Activated CD4-positive, alpha-beta T cell treated with anti-CD3 and anti-CD28 coated beads, Interleukin-2, amount 50 U/mL, for 1 hour (primary cell): ENCODE results near the gene TBC1D2.
A peak's percentile ranks its signal among the peaks of the same experiment; 100 is the strongest.
"Not testable (repeated sequence)": the region's sequence is repeated elsewhere in the genome, so short reads cannot be mapped to it uniquely, and the experiment has no call there.

Experiments used
- DNase-seq: peaks from one replicate; pipeline ENCODE4 v3.0.0-alpha.2; 2020

TBC1D2 gene

GRCh38 chr9:98255578-98256296, at the start of gene TBC1D2:
TBC1D2 (minus strand) TSS chr9:98255649; CDS start chr9:98255541, 108 bp downstream.
- DNase-seq = peak; percentile 97

- no peak for DNase-seq
Observed at GRCh38 chr9:98304381-98304780, 48.9 kb upstream of the TBC1D2 start.

GRCh38 chr9:98303633-98304125, 48.2 kb upstream of the TBC1D2 start:
- DNase-seq = no peak

GRCh38 chr9:98302938-98303632, 47.6 kb upstream of the TBC1D2 start:
- no peak for DNase-seq

GRCh38 chr9:98302150-98302549, 46.7 kb upstream of the TBC1D2 start:
- no peak for DNase-seq

GRCh38 chr9:98300611-98301010, 45.2 kb upstream of the TBC1D2 start:
- no peak for DNase-seq

GRCh38 chr9:98298476-98298875, 43.0 kb upstream of the TBC1D2 start:
- no peak for DNase-seq

- no peak for DNase-seq
Observed at GRCh38 chr9:98295824-98296223, 40.4 kb upstream of the TBC1D2 start.

GRCh38 chr9:98291820-98292219, 36.4 kb upstream of the TBC1D2 start:
- no peak for DNase-seq

GRCh38 chr9:98290411-98290810, 35.0 kb upstream of the TBC1D2 start:
- DNase-seq = no peak

GRCh38 chr9:98289614-98290201, 34.3 kb upstream of the TBC1D2 start:
- DNase-seq = no peak

- DNase-seq = no peak
Observed at GRCh38 chr9:98288881-98289280, 33.4 kb upstream of the TBC1D2 start.

- DNase-seq = no peak
Observed at GRCh38 chr9:98287384-98287783, 31.9 kb upstream of the TBC1D2 start.

GRCh38 chr9:98285446-98285845, 30.0 kb upstream of the TBC1D2 start:
- no peak for DNase-seq

GRCh38 chr9:98284754-98285153, 29.3 kb upstream of the TBC1D2 start:
- no peak for DNase-seq

GRCh38 chr9:98283143-98283542, 27.7 kb upstream of the TBC1D2 start:
- DNase-seq = not testable (repeated sequence)

GRCh38 chr9:98281281-98281680, 25.8 kb upstream of the TBC1D2 start:
- no peak for DNase-seq

GRCh38 chr9:98280574-98280973, 25.1 kb upstream of the TBC1D2 start:
- no peak for DNase-seq

GRCh38 chr9:98280162-98280561, 24.7 kb upstream of the TBC1D2 start:
- no peak for DNase-seq

- DNase-seq = no peak
Observed at GRCh38 chr9:98276907-98277469, 21.5 kb upstream of the TBC1D2 start.

- DNase-seq = no peak
Observed at GRCh38 chr9:98275159-98275558, 19.7 kb upstream of the TBC1D2 start.

- no peak for DNase-seq
Observed at GRCh38 chr9:98272083-98272482, 16.6 kb upstream of the TBC1D2 start.

- no peak for DNase-seq
Observed at GRCh38 chr9:98271479-98271878, 16.0 kb upstream of the TBC1D2 start.

GRCh38 chr9:98270284-98270683, 14.8 kb upstream of the TBC1D2 start:
- DNase-seq = not testable (repeated sequence)
